Lung microvascular endothelial cell (primary cell): ENCODE data around the gene ATP11A. TPM values are rescaled to one million over a fixed set of nuclear protein-coding genes. Genes with fewer than 3 reads are reported as not detected.

Experiments used
- DNase-seq, 2 donors: peaks; one replicate each; pipeline versions ENCODE4 v3.0.0 to v3.0.0-alpha.2; 2010; ENCODE audit warnings: low read depth in 2 of 2
- total RNA-seq: library from RNA; depleted of rRNA; stranded (reverse); fragments of >200 nt; gene quantifications from 2 replicates; pipeline ENCODE4 v1.2.1, GENCODE V29; 2014

The ATP11A gene
- total RNA-seq, 1 donor from 2014 or later = 18.8 TPM

DNA sequence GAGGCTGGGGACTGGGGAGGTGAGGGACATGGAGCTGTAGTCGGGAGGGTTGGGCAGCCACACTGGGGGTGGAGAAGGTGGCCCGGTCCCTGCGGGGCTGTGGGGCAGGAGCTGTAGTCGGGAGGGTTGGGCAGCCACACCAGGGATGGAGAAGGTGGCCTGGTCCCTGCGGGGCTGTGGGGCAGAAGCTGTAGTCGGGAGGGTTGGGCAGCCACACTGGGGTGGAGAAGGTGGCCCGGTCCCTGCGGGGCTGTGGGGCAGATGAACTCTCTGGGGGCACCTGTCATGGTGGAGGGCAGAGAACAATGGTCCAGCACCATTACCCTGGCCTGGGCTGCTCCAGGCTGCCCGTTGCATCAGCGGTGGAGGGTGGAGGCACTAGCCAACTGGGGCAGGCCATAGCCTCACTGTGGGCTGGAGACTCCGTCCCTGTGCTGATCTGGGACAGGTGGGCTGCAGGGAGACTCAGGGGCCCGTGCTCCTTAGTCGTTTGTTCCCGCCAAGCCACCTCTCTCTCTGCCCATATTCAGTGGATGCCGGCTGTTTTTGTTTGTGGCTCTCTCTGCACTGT is 51.4 kb downstream of the ATP11A start:
- DNase-seq = no peak

DNA sequence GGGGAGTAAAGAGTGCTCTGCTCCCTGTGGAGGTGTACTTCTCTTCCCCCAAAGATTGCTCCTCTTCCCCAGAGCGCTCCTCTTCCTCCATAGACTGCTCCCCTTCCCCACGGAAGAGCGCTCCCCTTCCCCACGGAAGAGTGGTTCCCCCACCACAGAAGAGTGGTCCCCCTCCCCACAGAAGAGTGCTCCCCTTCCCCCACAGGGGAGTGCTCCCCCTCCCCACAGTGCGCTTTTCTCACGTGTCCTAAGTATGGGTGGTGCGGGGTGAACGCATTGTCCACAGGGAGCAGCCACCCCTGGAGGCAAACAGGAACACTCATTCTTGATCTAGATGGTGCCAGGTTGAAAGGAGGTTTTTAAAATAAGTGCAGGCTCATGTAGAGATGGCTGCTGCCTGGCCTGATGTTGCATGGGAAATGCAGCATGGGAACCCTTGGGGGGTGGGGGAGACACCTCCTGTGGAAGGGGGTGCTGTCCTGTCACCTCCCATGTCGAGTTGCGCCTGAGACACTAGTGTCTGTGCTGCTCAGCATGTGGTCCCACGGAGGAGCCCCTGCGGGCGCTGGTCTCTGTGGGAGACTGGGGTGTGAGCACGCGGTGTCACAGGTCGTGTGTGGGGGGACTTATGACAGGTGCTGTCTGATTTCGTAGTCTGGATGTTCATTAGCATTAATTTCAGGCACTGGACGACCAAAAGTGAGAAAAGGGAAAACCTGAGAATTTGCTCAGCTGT is 52.2 kb downstream of the ATP11A start:
- no peak for DNase-seq

DNA sequence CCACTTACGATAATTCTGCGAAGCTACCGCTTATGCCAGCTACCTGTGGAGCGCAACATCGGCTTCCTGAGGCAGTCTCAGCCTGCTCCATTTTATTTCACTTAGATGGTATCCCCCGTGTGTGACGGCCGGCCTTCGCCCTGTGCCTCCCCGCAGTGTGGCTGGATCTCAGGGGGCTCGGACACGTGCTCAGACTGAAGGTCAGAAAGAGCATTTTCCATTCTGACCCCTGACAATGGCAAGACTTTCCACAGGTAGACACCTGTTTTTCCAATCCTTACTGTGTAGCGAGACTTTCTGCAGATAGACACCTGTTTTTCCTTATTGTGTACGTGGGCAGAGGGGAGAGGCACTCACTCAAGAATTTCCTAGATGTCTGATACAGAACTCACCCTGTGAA is 52.7 kb downstream of the ATP11A start:
- DNase-seq = no peak

DNA sequence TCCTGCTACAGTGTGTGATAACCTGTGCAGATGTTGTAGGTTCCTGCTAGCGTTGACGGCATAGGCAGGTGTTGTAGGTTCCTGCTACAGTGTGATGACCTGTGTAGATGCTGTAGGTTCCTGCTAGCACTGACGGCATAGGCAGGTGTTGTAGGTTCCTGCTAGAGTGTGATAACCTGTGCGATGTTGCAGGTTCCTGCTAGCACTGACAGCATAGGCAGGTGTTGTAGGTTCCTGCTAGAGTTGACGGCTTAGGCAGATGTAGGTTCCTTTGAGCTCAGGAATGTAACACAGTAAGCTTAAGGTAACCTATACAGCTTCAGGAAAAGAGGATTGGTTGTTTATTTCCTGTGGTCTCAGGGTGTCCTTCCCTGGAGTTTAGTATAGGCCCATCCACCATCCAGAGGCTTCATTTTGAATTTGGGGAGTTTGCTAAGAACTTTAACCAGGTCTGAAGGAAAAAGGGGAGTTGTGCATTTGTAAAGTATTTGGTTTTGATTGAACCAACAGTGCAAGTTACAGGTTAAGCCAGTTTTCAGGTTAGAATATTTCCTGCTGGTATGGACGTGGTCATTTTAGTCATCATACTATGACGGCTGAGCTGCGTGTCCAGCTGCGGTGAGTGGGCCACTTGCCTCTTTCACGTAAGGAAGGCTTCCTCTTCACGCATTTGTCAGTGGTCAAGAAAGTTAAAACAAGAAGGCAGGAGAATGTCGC is 53.8 kb downstream of the ATP11A start:
- DNase-seq = no peak

DNA sequence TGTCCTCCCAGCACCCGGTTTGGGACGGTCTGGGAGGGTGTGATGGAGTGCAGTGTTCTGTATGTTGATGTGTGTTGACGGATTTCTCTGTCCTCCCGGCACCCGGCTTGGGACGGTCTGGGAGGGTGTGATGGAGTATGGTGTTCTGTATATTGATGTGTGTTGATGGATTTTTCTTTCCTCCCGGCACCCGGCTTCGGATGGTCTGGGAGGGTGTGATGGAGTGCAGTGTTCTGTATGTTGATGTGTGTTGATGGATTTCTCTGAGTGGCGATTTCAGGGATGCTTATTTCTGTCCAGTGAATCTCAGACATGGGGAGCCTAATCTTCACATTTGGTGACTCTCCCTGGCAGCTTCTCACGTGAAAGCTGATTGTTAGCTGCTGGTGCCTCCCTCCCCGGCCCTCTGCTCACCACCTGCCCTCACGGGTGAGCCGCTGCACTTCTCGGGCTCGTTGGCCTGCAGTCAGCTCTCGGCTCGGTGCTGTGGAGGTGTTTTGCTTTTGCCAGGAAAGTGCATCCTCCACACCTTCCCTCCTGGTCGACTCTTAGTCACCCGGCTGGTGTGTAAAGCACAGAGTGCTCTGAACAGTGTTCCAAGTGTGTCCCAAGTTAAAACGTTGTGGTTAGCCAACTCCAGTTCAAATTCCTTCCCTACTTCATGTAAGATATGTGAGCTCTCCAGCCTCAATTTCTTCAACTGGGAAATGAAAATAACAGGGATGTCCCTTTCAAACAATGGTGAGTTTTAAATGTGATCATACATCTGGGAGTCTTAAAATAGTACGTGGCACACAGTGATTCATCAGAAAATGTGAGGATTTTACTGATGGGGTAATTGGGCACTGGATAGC is 54.6 kb downstream of the ATP11A start:
- no peak for DNase-seq

DNA sequence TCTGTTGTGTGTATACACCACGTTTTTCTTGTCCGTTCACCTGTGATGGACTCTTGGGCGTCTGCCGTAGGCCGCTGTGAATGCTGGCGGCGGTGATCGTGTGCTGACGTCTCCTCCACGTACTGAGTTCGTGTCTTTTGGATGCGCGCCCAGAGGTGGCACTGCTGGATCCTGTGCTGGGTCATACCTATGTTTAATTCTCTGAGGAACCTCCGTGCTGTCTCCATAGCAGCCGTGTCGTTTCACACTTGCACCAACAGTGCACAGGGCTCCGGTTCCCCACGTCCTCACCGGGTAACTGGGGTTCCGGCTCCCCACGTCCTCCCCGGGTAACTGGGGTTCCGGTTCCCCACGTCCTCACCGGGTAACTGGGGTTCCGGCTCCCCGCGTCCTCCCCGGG is 56.2 kb downstream of the ATP11A start:
- DNase-seq = no peak

DNA sequence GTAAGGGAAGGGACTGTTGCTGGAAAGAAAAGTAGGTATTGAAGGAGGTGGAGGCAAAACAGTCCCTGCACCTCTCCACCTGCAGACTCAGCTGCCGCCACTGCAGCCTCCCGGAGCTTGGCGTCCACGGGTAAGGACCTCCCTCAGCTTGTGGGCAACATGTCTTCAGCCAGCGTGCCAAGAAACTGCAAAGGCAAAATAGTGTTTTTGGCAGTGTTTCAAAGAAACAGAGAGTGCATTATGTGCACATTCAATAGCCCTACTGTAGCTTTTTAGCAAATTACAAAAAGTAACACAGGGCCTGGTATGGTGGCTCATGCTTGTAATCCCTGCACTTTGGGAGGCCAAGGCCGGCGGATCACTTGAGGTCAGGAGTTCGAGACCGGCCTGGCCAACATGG is 57.4 kb downstream of the ATP11A start:
- DNase-seq = no peak

DNA sequence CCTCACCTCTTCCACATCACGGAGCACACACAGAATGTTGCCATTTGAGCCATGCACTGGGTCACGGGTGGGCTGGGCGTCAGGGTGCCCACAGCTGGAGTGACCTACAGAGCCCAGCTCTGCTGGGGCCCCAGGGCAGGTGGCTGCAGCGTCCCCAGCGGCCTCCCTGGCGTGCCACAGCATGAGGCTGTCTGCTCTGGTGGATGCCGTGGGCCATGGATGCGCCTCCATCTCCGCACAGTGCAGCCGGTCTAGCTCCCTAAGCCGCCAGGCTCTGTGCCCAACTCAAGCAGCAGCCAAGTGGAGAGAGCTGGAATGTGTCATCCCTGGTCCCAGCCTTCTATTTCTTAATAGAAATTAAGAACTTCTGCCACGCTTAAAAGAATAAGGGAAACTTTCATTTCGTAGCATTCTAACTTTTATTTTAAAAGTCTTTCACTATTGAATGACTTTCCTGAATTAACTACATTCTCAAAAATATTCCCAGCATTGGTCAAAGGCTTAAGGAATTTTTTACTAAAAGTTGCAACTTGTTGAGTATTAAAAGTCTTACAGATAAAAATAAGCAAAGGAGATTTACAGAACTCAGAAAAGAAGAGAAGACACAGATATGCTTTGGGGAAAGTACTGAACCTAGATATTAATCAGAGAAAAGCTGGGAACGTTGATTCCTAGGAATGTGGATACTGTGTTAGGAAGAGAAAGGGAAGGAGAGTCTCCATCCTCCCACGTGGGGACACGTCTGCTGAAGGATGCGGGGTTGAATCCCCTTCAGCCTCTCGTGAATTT is 59.3 kb downstream of the ATP11A start:
- no peak for DNase-seq

DNA sequence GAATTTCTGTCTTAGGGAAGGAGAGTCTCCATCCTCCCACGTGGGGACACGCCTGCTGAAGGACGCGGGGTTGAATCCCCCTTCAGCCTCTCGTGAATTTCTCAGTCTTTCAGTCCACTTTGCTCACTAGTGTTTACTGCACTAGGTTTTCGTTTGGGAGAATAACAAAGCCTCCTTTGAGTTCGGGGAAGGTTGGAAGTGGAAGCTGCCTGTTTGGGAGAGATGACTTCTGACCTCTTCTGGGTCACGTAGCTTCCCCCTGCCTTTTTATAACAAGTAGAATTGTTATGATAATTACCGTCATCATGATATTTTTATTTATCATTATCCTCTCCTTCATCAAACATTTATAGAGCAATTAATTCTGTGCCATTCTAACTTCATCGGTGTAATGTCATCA is 60.7 kb downstream of the ATP11A start:
- no peak for DNase-seq

DNA sequence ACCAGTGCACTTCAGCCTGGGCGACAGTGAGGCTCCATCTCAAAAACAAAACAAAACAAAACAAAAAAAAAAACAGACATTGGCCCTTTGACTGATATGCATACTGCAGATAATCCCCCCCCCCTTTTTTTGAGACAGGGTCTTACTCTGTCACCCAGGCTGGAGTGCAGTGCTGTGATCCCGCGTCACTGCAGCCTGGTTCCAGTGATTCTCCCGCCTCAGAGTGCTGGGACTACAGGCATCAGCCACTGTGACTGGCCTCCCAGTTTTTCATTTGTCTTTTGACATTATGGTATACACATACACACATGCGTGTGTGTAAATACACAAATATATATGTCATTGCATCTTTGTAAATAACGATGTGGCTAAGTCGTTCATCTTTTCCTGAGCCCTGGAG is 61.8 kb downstream of the ATP11A start:
- no peak for DNase-seq

DNA sequence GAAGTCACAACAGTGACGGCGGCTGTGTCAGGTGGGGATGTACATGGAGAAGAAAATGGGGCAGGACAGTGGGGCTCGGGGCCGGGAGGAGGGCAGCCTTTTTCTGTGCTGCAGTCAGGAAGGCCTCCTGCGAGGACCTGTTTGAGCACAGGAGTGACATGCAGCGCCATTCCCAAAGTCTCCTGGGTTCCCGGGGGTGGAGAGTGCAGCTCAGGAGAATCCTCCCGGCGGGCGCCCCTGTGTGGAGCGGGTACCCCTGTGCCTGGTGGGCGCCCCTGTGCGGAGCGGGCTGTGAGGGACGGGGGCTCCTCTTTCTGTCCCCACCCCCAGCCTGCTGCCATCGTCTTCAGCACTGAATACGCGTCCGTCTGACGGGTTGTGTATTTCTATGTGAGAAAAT is 62.4 kb downstream of the ATP11A start:
- DNase-seq = no peak

DNA sequence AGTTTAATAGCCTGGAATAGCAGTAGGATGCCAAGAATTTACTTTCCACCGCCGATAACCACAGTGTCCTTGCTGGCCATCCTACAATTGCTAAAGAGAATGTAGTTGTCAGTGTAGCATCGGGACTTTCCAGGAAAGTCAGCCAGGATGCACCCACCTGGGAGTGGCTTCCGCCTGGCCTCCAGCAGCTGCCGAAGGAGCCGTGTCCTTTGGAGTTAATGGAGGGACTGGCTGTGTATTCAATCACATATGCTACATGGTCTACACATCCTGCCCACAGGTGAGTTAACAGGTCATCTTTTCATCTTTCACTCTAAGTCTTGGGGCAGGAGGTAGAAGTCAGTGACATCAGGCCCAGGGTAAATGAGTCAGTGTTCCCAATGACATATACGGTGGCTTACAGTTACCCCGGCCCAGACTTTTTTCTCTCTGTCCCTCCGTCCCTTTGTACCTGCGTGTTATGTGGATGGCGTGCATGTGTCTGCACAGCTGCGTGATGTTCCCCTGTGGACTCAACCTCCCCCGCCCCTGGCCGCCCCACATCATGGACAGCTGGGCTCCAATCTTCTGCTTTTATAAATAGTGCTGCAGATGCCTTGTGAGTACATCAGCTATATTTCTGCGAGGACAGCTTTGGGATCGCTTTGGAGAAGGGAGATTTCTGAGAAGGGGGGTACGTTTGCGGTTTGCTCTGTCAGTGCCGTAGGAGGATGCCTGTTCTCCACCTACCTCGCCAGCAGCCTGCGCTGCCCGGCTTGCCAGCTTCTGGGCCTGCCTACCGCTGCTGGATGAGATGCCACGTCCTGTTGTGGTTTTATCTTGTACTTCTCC is 63.1 kb downstream of the ATP11A start:
- DNase-seq = peak in 1 of 2 donors; percentile 71

DNA sequence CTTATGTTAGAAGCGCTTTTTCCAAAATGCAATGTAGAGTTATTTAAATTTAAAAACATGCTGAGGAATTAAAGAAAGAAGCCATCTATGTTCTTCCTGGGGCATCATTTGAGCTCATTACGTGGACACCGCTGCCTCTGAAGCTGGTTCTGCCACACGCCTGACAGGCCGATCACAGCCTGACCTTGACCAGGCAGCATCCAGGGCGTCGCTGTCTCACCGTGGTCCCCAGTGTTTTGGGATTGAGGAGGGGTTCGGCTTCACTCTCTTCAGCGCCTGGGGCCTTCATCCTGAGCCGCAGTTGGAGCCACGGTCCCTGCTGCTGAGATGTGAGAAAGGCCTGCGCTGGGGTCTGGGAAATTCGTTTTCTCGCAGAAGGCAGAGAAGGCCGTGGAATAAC is 64.0 kb downstream of the ATP11A start:
- DNase-seq = no peak

DNA sequence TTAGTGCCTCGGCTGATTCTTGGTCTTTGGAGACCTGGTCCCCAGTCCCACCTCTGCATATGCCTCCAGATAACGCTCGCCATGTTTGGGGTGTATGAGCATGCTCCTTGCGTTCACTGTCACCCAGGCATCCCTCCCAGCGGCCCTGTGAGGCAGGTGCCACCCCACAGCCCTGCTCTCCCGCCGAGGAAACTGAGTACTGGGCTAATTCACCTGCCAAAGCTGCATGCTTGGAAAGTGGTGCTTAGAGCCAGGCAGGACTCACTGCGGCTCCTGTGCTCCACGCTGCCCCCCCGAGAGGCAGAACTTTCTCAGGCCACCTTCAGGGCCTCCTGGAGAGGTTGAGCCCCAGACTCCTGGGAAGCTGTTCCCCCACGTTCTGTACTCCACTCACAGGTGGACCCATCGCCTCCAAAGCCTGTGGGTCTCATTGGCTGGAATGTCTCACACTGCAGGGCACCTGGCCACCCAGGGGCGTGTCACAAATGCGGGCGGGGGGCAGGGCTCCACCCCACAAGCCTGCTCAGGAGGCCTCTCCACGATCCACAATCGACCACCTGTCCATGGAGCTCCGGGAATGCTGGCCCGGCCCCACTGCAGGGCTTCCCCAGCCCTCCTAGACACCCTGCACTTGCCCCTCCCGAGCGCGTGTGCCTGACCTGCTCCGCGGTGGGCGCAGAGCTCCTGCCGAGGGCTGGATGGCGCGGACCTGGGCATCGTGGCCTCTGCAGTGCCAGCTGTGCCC is 64.6 kb downstream of the ATP11A start:
- no peak for DNase-seq

DNA sequence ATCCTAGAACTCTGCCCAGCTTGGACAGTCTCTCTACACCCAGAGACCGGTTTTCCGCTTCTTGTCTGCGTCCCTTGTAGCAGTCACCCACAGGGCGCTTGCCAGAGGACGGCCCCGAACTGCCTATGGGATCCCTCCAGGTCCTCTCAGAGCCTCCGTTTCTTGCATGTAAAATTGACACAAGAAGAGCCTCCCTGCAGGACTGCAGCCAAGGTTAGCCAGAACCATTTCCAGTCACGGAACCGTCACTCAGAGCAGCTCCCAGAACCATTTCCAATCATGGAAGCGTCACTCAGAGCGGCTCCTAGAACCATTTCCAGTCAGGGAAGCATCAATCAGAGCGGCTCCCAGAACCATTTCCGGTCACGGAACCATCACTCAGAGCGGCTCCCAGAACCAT is 65.5 kb downstream of the ATP11A start:
- no peak for DNase-seq

DNA sequence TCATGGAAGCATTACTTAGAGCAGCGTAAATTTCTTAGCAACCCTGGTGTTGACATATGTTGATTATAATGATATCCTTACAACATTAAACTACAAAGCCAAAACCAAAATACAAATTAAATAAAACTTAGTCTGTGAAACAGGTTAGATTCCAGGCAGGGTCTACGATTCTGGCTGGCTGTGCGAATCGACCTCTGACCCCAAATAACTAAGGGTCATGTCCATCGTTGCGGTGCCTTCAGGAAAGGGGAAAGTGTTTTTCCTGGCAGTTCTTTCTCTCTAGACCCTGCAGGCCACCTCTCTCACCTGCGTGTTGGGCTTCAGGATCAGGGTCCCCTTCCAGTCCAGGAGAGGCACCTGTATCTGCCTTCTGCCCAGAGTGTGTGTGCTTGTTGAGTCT is 66.2 kb downstream of the ATP11A start:
- DNase-seq = peak in 1 of 2 donors; percentile 26

DNA sequence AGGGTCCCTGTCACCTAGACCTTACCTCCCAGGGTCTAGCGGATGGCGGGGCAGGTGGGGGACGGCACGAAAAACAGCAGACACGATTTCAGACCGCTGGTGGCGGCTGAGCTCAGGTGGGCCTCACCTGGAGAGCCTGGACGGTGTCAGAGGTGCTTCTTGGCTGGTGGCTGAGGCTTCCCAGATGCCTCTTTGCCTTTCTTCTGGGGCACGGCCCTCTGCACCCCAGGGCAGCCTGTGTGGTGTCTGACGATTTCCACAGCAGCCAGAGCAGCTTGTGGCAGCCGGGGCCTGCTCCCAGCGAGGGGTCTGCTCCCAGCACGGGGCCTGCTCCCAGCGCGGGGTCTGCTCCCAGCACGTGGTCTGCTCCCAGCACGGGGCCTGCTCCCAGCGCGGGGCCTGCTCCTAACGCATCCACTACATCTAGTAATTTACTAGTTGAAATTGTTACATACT is 66.7 kb downstream of the ATP11A start:
- DNase-seq = no peak

DNA sequence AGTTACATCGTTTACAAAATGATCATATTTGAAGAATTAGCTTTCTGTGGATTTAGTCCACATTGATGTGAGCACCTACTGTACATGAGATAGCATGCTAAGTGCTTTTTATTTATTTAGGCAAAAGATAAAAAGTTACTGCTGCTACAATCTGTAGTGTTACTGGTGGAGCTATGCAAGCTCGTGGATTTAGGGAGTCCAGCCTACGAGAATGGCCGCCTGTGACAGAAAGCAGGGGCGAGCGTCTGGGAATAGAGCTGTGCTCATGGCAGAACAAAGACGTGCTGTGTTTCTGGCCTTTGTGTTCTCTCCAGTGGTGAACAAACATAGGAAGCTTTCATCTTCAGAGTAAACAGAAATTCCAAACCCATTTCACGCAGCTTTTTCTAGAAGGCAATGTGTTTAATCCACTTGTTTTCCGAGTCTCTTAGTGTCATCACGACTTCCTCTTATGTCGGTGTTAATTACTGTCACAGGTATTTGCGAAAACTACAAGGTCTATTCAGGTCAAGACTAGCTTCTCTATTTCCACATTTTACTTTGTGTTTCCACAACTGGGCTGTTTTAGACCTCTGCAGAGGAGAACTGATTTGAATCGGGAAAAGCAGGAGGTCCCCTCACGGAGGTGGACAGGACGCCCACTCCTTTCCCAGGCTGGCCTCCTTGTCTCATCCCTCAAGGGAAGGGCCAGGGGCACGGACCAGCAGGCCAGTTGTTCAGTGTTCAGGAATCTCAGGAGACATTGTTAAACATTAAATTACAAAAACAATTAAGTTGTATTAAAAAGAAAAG is 67.3 kb downstream of the ATP11A start:
- no peak for DNase-seq

DNA sequence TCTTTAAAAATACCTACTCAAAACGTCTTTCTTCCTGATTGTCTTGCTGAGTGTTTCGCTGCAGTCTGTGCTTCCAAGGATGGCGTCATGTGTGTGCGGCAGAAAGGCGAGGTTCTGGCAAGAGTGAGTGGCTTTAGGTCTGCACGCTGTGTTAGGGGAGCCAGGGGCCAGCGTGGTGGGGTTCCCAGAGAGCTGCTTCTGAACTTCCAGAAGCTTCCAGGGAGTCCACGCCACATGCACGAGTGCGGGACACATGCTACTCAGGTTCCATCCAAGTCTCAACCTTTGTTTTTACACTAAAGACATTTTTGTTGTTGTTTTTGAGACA is 67.9 kb downstream of the ATP11A start:
- DNase-seq = no peak
